HepG2 (cell line): ENCODE measurements around the gene SLC28A3. TPM values are rescaled to one million over a fixed set of nuclear protein-coding genes. Genes with fewer than 3 reads are reported as not detected.

Experiments used
- ATAC-seq: fragments of 200-7000 bp; cut with Tn5 transposase; 3 replicates; pipeline ENCODE4 v1.9.1; 2020; ENCODE audit warnings: mild to moderate bottlenecking, moderate library complexity
- BruUV-seq: library from RNA; stranded (reverse); fragments of 400-500 nt; replicated peaks from 2 replicates; lab custom pipeline; 2021; lab: Mats Ljungman, UMichigan
- CTCF ChIA-PET: fragments of 300-600 bp; formaldehyde crosslinking; extraction: SDS; loops from one replicate; lab custom pipeline; 2021; ENCODE audit warnings: low total read pairs, inconsistent platforms, low intra/inter-chr PET ratio; lab: Yijun Ruan, JAX
- POLR2A ChIA-PET: fragments of 350-600 bp; sonication (Branson Sonifier 250); formaldehyde crosslinking; loops from one replicate; lab custom pipeline; 2020; ENCODE audit warnings: antibody characterized with exemption, inconsistent platforms; lab: Yijun Ruan, JAX
- DNase-seq: peaks from one replicate; pipeline ENCODE4 v3.0.0-alpha.2; 2015; ENCODE audit warnings: low spot score
- FAIRE-seq: peaks from 3 replicates; lab custom pipeline; 2011; peaks lifted over from hg19 to GRCh38; lab: Jason Lieb, UNC
- H2AFZ ChIP-seq: one replicate; pipeline ENCODE4 v1.6.1; 2011; ENCODE audit warnings: low read length, inconsistent platforms
- H3K27ac ChIP-seq: fragments of 300-600 bp; 3 replicates; pipeline ENCODE4 v1.8.0; 2011; ENCODE audit warnings: mixed run types, mild to moderate bottlenecking, mixed read lengths, low read length, inconsistent platforms; ENCODE audit not compliant: insufficient read depth; ENCODE audit errors: extremely low read length
- H3K27me3 ChIP-seq, 2 experiments: fragments of 200-600 bp in 1 of 2; 2 replicates in 1 of 2; 3 replicates in 1 of 2; pipeline versions ENCODE4 v1.6.0 to v1.8.0; 2011; ENCODE audit warnings: low read length in 2 of 2, mild to moderate bottlenecking in 2 of 2, moderate library complexity in 2 of 2, inconsistent platforms in 1 of 2; ENCODE audit not compliant: insufficient read depth in 2 of 2, control insufficient read depth in 1 of 2
- H3K36me3 ChIP-seq, 2 experiments: fragments of 200-600 bp in 1 of 2; replicated peaks in 1 of 2; 2 replicates in 1 of 2; 3 replicates in 1 of 2; pipeline versions ENCODE4 v1.5.1 to v1.8.0; 2011; ENCODE audit warnings: low read length in 2 of 2, inconsistent platforms in 1 of 2; ENCODE audit not compliant: insufficient read depth in 2 of 2, control insufficient read depth in 1 of 2
- H3K4me1 ChIP-seq: 2 replicates; pipeline ENCODE4 v1.5.1; 2012; ENCODE audit warnings: low read length, inconsistent platforms; ENCODE audit not compliant: insufficient read depth
- H3K4me2 ChIP-seq: 2 replicates; pipeline ENCODE4 v1.6.0; 2011; ENCODE audit warnings: low read depth, low read length, inconsistent platforms
- H3K4me3 ChIP-seq, 3 experiments: fragments of 200-600 bp in 1 of 3; sonication (generic), shearing (Covaris generic) in 1 of 3; replicated peaks in 1 of 3; 2 replicates each; pipeline ENCODE4 v1.5.1; 2011 to 2016; ENCODE audit warnings: low read length in 3 of 3, inconsistent platforms in 2 of 3, low read depth in 2 of 3, mild to moderate bottlenecking in 2 of 3, control low read depth in 1 of 3, mixed read lengths in 1 of 3; ENCODE audit not compliant: insufficient read depth in 1 of 3
- H3K79me2 ChIP-seq: one replicate; pipeline ENCODE4 v1.6.1; 2011; ENCODE audit warnings: low read length, inconsistent platforms; ENCODE audit not compliant: insufficient read depth
- H3K9ac ChIP-seq: 2 replicates; pipeline ENCODE4 v1.6.0; 2011; ENCODE audit warnings: mild to moderate bottlenecking, low read depth, low read length, inconsistent platforms; ENCODE audit not compliant: insufficient read depth
- H3K9me3 ChIP-seq: 2 replicates; pipeline ENCODE4 v1.5.1; 2012; ENCODE audit warnings: mild to moderate bottlenecking, low read length
- H4K20me1 ChIP-seq: 2 replicates; pipeline ENCODE4 v1.6.0; 2011; ENCODE audit warnings: inconsistent platforms, mild to moderate bottlenecking, low read length, moderate library complexity; ENCODE audit not compliant: insufficient read depth
- ASH2L ChIP-seq: fragments of 300-600, 200-600 bp; sonication (generic); IDR thresholded peaks from 2 replicates; pipeline ENCODE4 v1.7.0; 2017; ENCODE audit warnings: low read depth, mild to moderate bottlenecking, moderate library complexity, mixed read lengths, low read length; ENCODE audit not compliant: insufficient read length
- ETV5 ChIP-seq: IDR thresholded peaks from 2 replicates; pipeline ENCODE4 v1.6.1; 2018; ENCODE audit warnings: missing biosample characterization, missing genetic modification reagents, inconsistent platforms, borderline replicate concordance
- GPN1 ChIP-seq: sonication (generic); formaldehyde crosslinking; IDR thresholded peaks from 2 replicates; pipeline ENCODE4 v1.5.1; 2020; ENCODE audit warnings: missing genetic modification reagents, borderline replicate concordance
- GZF1 ChIP-seq: sonication (generic); formaldehyde crosslinking; IDR thresholded peaks from 2 replicates; pipeline ENCODE4 v1.5.1; 2020; ENCODE audit warnings: mild to moderate bottlenecking, missing genetic modification reagents
- HMGA1 ChIP-seq: sonication (generic); formaldehyde crosslinking; conservative IDR thresholded peaks from 2 replicates; pipeline ENCODE4 v1.4.0; 2020; ENCODE audit warnings: missing genetic modification reagents
- KMT2A ChIP-seq: sonication (generic); formaldehyde crosslinking; IDR thresholded peaks from 2 replicates; pipeline ENCODE4 v1.4.0; 2020; ENCODE audit warnings: missing genetic modification reagents
- NFE2L2 ChIP-seq: fragments of 150-350 bp; IDR thresholded peaks from 2 replicates; pipeline ENCODE4 v1.6.1; 2014; ENCODE audit warnings: low read length
- NFRKB ChIP-seq: fragments of 450-650 bp; IDR thresholded peaks from 2 replicates; pipeline ENCODE4 v1.6.1; 2017
- NKX3-1 ChIP-seq: sonication (generic); formaldehyde crosslinking; IDR thresholded peaks from 2 replicates; pipeline ENCODE4 v1.5.0; 2020; ENCODE audit warnings: missing genetic modification reagents
- PAF1 ChIP-seq: IDR thresholded peaks from 2 replicates; pipeline ENCODE4 v1.6.1; 2016; ENCODE audit warnings: missing genetic modification reagents, missing compliant biosample characterization
- PRPF4 ChIP-seq: fragments of 200-400 bp; formaldehyde crosslinking; IDR thresholded peaks from 2 replicates; pipeline ENCODE4 v1.6.1; 2016; ENCODE audit warnings: low read length, low read depth; ENCODE audit not compliant: poor library complexity, severe bottlenecking
- ZNF607 ChIP-seq: sonication (generic); formaldehyde crosslinking; IDR thresholded peaks from 2 replicates; pipeline ENCODE4 v1.5.1; 2020; ENCODE audit warnings: missing genetic modification reagents, mild to moderate bottlenecking, borderline replicate concordance
- ZNF782 ChIP-seq: sonication (generic); formaldehyde crosslinking; IDR thresholded peaks from 2 replicates; pipeline ENCODE4 v1.4.0; 2020; ENCODE audit warnings: missing genetic modification reagents, mild to moderate bottlenecking, borderline replicate concordance
- WGBS: methylation state at CpG from one replicate; pipeline ENCODE4 v1.1.6; 2017; ENCODE audit warnings: low lambda C conversion rate; 5-methylcytosine and 5-hydroxymethylcytosine counted together
- in situ Hi-C: cut with HindIII; loops from 2 replicates; pipeline ENCODE4 v1.10.0; 2017; ENCODE audit warnings: low pct_unique_long_range_greater_than_20kb; ENCODE audit not compliant: extremely low pct_ligation_motif_present
- intact Hi-C: fragments of 100-400 bp; cut with micrococcal nuclease; formaldehyde crosslinking; loops from one replicate; pipeline ENCODE4 v1.10.0; 2022; ENCODE audit not compliant: unreplicated experiment
- polyA plus RNA-seq, 8 experiments: library from polyadenylated mRNA; depleted of rRNA in 3 of 8; stranded (reverse) in 7 of 8; unstranded in 1 of 8; fragments of >200 nt; fragmentation: Illumina TruSeq in 4 of 8; extraction: Trizol in 4 of 8; gene quantifications; 2 replicates each; pipeline versions ENCODE4 v1.2.1 to v1.2.3, GENCODE V29; 2011 to 2016; ENCODE audit warnings: low read depth in 4 of 8, missing spikeins in 1 of 8, mixed read lengths in 1 of 8; ENCODE audit not compliant: insufficient read depth in 1 of 8
- total RNA-seq, 5 experiments: library from RNA; depleted of rRNA; stranded (reverse); fragments of >200 nt; fragmentation: Illumina TruSeq; extraction: Trizol; gene quantifications; 2 replicates each; pipeline ENCODE4 v1.2.3, GENCODE V29; 2016; ENCODE audit warnings: low read depth in 1 of 5
- TF ChIP-seq, protein P1 (sequence below): sonication (generic); formaldehyde crosslinking; IDR thresholded peaks from 2 replicates; pipeline ENCODE4 v1.9.0; 2021; ENCODE audit warnings: missing genetic modification reagents, borderline replicate concordance
- TF ChIP-seq, protein P2 (sequence below): sonication (generic); formaldehyde crosslinking; IDR thresholded peaks from 2 replicates; pipeline ENCODE4 v1.4.0; 2020; ENCODE audit warnings: missing genetic modification reagents, borderline replicate concordance

SLC28A3 gene
- total and polyA plus RNA-seq, 2 of the 13 experiments (the other 11 are each of a cell fraction or from before 2014, with no cell fraction given): not detected

GRCh38 chr9:84320231-84320630 lies 20.3 kb downstream of the SLC28A3 start:
- DNase-seq: no peak
- ChIA-PET CTCF (no interaction called here), POLR2A (no interaction called here)
- Histone ChIP-seq H3K27me3 (peaks cover 0 to 3% of the 10 kb centered on the region in 2 experiments; a peak in 1 of 5 replicates), H2AFZ (no peak overlapping the region), H3K36me3 (no peaks in the 10 kb centered on the region), H3K4me3 (no peak overlapping the region), H3K4me2 (no peak overlapping the region), H3K4me1 (no peaks in the 10 kb centered on the region), H3K9me3 (no peaks in the 10 kb centered on the region), H3K27ac (no peak overlapping the region), H3K9ac (no peak overlapping the region), H3K79me2 (no peaks in the 10 kb centered on the region), H4K20me1 (no peaks in the 10 kb centered on the region)
- intact Hi-C loops (no loop called here), in situ Hi-C loops (no loop called here)
- 30% methylated on average over 1 of the region's 1 CpG for WGBS
- no peak for ATAC-seq
- no TSS peak for BruUV-seq
- no peak for FAIRE-seq
- no peak for TF ChIP-seq NKX3-1 (CRISPR knock-in tag)

GRCh38 chr9:84319632-84320031 lies 20.9 kb downstream of the SLC28A3 start:
- FAIRE-seq: no peak
- BruUV-seq: no TSS peak
- in situ Hi-C loops: no loop called here
- no peak for TF ChIP-seq GPN1 (CRISPR knock-in tag)
- TF ChIP-seq, protein P1, sequence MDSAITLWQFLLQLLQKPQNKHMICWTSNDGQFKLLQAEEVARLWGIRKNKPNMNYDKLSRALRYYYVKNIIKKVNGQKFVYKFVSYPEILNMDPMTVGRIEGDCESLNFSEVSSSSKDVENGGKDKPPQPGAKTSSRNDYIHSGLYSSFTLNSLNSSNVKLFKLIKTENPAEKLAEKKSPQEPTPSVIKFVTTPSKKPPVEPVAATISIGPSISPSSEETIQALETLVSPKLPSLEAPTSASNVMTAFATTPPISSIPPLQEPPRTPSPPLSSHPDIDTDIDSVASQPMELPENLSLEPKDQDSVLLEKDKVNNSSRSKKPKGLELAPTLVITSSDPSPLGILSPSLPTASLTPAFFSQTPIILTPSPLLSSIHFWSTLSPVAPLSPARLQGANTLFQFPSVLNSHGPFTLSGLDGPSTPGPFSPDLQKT (CRISPR knock-in tag): no peak
- no peak for TF ChIP-seq NFRKB
- TF ChIP-seq, protein P2, sequence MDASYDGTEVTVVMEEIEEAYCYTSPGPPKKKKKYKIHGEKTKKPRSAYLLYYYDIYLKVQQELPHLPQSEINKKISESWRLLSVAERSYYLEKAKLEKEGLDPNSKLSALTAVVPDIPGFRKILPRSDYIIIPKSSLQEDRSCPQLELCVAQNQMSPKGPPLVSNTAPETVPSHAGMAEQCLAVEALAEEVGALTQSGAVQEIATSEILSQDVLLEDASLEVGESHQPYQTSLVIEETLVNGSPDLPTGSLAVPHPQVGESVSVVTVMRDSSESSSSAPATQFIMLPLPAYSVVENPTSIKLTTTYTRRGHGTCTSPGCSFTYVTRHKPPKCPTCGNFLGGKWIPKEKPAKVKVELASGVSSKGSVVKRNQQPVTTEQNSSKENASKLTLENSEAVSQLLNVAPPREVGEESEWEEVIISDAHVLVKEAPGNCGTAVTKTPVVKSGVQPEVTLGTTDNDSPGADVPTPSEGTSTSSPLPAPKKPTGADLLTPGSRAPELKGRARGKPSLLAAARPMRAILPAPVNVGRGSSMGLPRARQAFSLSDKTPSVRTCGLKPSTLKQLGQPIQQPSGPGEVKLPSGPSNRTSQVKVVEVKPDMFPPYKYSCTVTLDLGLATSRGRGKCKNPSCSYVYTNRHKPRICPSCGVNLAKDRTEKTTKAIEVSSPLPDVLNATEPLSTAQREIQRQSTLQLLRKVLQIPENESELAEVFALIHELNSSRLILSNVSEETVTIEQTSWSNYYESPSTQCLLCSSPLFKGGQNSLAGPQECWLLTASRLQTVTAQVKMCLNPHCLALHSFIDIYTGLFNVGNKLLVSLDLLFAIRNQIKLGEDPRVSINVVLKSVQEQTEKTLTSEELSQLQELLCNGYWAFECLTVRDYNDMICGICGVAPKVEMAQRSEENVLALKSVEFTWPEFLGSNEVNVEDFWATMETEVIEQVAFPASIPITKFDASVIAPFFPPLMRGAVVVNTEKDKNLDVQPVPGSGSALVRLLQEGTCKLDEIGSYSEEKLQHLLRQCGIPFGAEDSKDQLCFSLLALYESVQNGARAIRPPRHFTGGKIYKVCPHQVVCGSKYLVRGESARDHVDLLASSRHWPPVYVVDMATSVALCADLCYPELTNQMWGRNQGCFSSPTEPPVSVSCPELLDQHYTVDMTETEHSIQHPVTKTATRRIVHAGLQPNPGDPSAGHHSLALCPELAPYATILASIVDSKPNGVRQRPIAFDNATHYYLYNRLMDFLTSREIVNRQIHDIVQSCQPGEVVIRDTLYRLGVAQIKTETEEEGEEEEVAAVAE (CRISPR knock-in tag): no peak
- no peak for TF ChIP-seq ZNF782 (CRISPR knock-in tag)
- TF ChIP-seq ASH2L: no peak
- no peak for TF ChIP-seq ZNF607 (CRISPR knock-in tag)
- TF ChIP-seq NFE2L2: no peak
- TF ChIP-seq HMGA1: no peak
- TF ChIP-seq KMT2A (CRISPR knock-in tag): no peak
- TF ChIP-seq GZF1 (CRISPR knock-in tag): no peak
- TF ChIP-seq PAF1: no peak
- no peak for TF ChIP-seq ETV5 (CRISPR knock-in tag)
- TF ChIP-seq PRPF4: no peak

More at GRCh38 chr9:84319632-84320031, 20.9 kb downstream of the SLC28A3 start:
- no peak overlapping the region for H3K4me2 ChIP-seq
- CTCF ChIA-PET: no interaction called here
- WGBS: 10% methylated on average over 4 of the region's 4 CpGs
- H4K20me1 ChIP-seq: no peaks in the 10 kb centered on the region
- H3K4me1 ChIP-seq: no peaks in the 10 kb centered on the region
- no peak overlapping the region for H3K9ac ChIP-seq
- H3K4me3 ChIP-seq: no peak overlapping the region
- H3K27ac ChIP-seq: no peak overlapping the region
- DNase-seq (no peak), ATAC-seq (no peak)
- intact Hi-C loops: loop anchor here (10.0 kb wide), 1 partner anchor 485 kb away; no protein-coding TSS in a partner anchor
- no peaks in the 10 kb centered on the region for H3K36me3 ChIP-seq
- no peaks in the 10 kb centered on the region for H3K79me2 ChIP-seq
- peaks cover 0 to 3% of the 10 kb centered on the region in 2 experiments; a peak in 1 of 5 replicates for H3K27me3 ChIP-seq
- H3K9me3 ChIP-seq: no peaks in the 10 kb centered on the region
- POLR2A ChIA-PET: no interaction called here
- no peak overlapping the region for H2AFZ ChIP-seq
